Karpas-422 (cell line): ENCODE results near the gene DEAF1. TPM values are rescaled to one million over a fixed set of nuclear protein-coding genes. Genes with fewer than 3 reads are reported as not detected.

Experiments used
- DNase-seq: peaks from one replicate; pipeline ENCODE4 v3.0.0-alpha.2; 2015
- H2AFZ ChIP-seq: fragments of 200-600 bp; sonication (generic); 2 replicates; pipeline ENCODE4 v1.6.1; 2014; ENCODE audit warnings: antibody characterized with exemption, low read length, mixed read lengths
- H3K27ac ChIP-seq: fragments of 200-600 bp; sonication (generic); 2 replicates; pipeline ENCODE4 v1.5.1; 2014; ENCODE audit warnings: mild to moderate bottlenecking, low read length, moderate library complexity
- H3K27me3 ChIP-seq: fragments of 200-600 bp; sonication (generic); 2 replicates; pipeline ENCODE4 v1.6.1; 2014; ENCODE audit warnings: low read length, mixed read lengths
- H3K36me3 ChIP-seq: fragments of 200-600 bp; sonication (generic); 2 replicates; pipeline ENCODE4 v1.6.1; 2014; ENCODE audit warnings: low read length, mixed read lengths; ENCODE audit not compliant: insufficient read depth
- H3K4me1 ChIP-seq: fragments of 200-600 bp; sonication (generic); 2 replicates; pipeline ENCODE4 v1.6.1; 2014; ENCODE audit warnings: mild to moderate bottlenecking, low read length, mixed read lengths
- H3K4me2 ChIP-seq: fragments of 200-600 bp; sonication (generic); 2 replicates; pipeline ENCODE4 v1.6.1; 2014; ENCODE audit warnings: low read length, low read depth, mild to moderate bottlenecking; ENCODE audit not compliant: poor library complexity, severe bottlenecking
- H3K4me3 ChIP-seq: fragments of 200-600 bp; sonication (generic); 2 replicates; pipeline ENCODE4 v1.5.1; 2014; ENCODE audit warnings: mild to moderate bottlenecking, antibody characterized with exemption, low read length, mixed read lengths
- H3K79me2 ChIP-seq: fragments of 200-600 bp; sonication (generic); 2 replicates; pipeline ENCODE4 v1.6.1; 2014; ENCODE audit warnings: mild to moderate bottlenecking, low read length, mixed read lengths
- H3K9ac ChIP-seq: fragments of 200-600 bp; sonication (generic); 2 replicates; pipeline ENCODE4 v1.6.0; 2014; ENCODE audit warnings: low read length
- H3K9me2 ChIP-seq: fragments of 200-600 bp; sonication (generic), shearing (Covaris generic); replicated peaks from 2 replicates; pipeline ENCODE4 v1.6.0; 2014; ENCODE audit warnings: mild to moderate bottlenecking, low read length, moderate library complexity; ENCODE audit not compliant: insufficient read depth
- H3K9me3 ChIP-seq: fragments of 300-700, 200-600 bp; sonication (generic); 2 replicates; pipeline ENCODE4 v1.6.1; 2014; ENCODE audit warnings: low read length, mixed read lengths
- H4K20me1 ChIP-seq: fragments of 200-600 bp; sonication (generic); 2 replicates; pipeline ENCODE4 v1.6.1; 2014; ENCODE audit warnings: mild to moderate bottlenecking, antibody characterized with exemption, low read length, low read depth; ENCODE audit not compliant: insufficient read depth
- total RNA-seq: library from RNA; depleted of rRNA; stranded (reverse); fragments of >200 nt; shearing (Covaris generic); gene quantifications from 2 replicates; pipeline ENCODE4 v1.2.3, GENCODE V29; 2014; ENCODE audit warnings: low replicate concordance

Gene DEAF1
- total RNA-seq, 1 experiment from 2014 or later = 35.9 TPM

- H3K9me2 ChIP-seq = no peaks in the 10 kb centered on the region
- no peaks in the 10 kb centered on the region for H3K27me3 ChIP-seq
- no peak overlapping the region for H2AFZ ChIP-seq
- no peak for DNase-seq
- no peaks in the 10 kb centered on the region; the same call in 1 of the 2 replicates for H3K36me3 ChIP-seq
- H3K4me2 ChIP-seq = no peak overlapping the region
- no peak overlapping the region for H3K9ac ChIP-seq
- no peak overlapping the region for H3K27ac ChIP-seq
- H3K9me3 ChIP-seq = no peaks in the 10 kb centered on the region
- H3K4me3 ChIP-seq = no peak overlapping the region
- peaks cover 27% of the 10 kb centered on the region; the same call in 1 of the 2 replicates for H4K20me1 ChIP-seq
- H3K79me2 ChIP-seq = no peaks in the 10 kb centered on the region
- peaks cover 23% of the 10 kb centered on the region for H3K4me1 ChIP-seq
Observed at GRCh38 chr11:611001-611996, 83.7 kb downstream of the DEAF1 start.

GRCh38 chr11:610146-610801, 84.7 kb downstream of the DEAF1 start:
- Histone ChIP-seq H3K4me1 (peaks cover 17% of the 10 kb centered on the region), H3K9ac (no peak overlapping the region), H4K20me1 (peaks cover 25% of the 10 kb centered on the region; the same call in 1 of the 2 replicates), H3K4me3 (no peak overlapping the region), H3K36me3 (peaks cover under 1% of the 10 kb centered on the region; the same call in 1 of the 2 replicates), H2AFZ (no peak overlapping the region), H3K9me2 (no peaks in the 10 kb centered on the region), H3K27me3 (no peaks in the 10 kb centered on the region), H3K27ac (no peak overlapping the region), H3K4me2 (no peak overlapping the region), H3K79me2 (no peaks in the 10 kb centered on the region), H3K9me3 (no peaks in the 10 kb centered on the region)
- no peak for DNase-seq

GRCh38 chr11:609341-609811, 85.6 kb downstream of the DEAF1 start:
- H3K79me2 ChIP-seq = no peaks in the 10 kb centered on the region
- H3K9me2 ChIP-seq = no peaks in the 10 kb centered on the region
- no peak overlapping the region for H3K27ac ChIP-seq
- H3K4me2 ChIP-seq = no peak overlapping the region
- peaks cover 6% of the 10 kb centered on the region; the same call in 1 of the 2 replicates for H3K36me3 ChIP-seq
- H4K20me1 ChIP-seq = peaks cover 20% of the 10 kb centered on the region; the same call in 1 of the 2 replicates
- H3K4me1 ChIP-seq = peaks cover 8% of the 10 kb centered on the region
- no peaks in the 10 kb centered on the region for H3K27me3 ChIP-seq
- no peak overlapping the region for H3K9ac ChIP-seq
- H3K4me3 ChIP-seq = no peak overlapping the region
- DNase-seq = no peak
- no peaks in the 10 kb centered on the region for H3K9me3 ChIP-seq
- no peak overlapping the region for H2AFZ ChIP-seq

GRCh38 chr11:608791-609251, 86.2 kb downstream of the DEAF1 start:
- Histone ChIP-seq H3K4me2 (no peak overlapping the region), H3K9me3 (no peaks in the 10 kb centered on the region), H3K36me3 (peaks cover 6% of the 10 kb centered on the region; the same call in 1 of the 2 replicates), H4K20me1 (peaks cover 16% of the 10 kb centered on the region; the same call in 1 of the 2 replicates), H3K27me3 (no peaks in the 10 kb centered on the region), H3K4me1 (peaks cover 3% of the 10 kb centered on the region), H3K27ac (no peak overlapping the region), H3K79me2 (no peaks in the 10 kb centered on the region), H2AFZ (no peak overlapping the region), H3K9me2 (no peaks in the 10 kb centered on the region), H3K4me3 (no peak overlapping the region), H3K9ac (no peak overlapping the region)
- no peak for DNase-seq

GRCh38 chr11:607971-608659, 86.9 kb downstream of the DEAF1 start:
- Histone ChIP-seq H3K4me2 (no peak overlapping the region), H3K9me3 (no peaks in the 10 kb centered on the region), H2AFZ (no peak overlapping the region), H4K20me1 (peaks cover 11% of the 10 kb centered on the region; the same call in 1 of the 2 replicates), H3K36me3 (peaks cover 6% of the 10 kb centered on the region; the same call in 1 of the 2 replicates), H3K27ac (no peak overlapping the region), H3K4me1 (no peaks in the 10 kb centered on the region), H3K9me2 (no peaks in the 10 kb centered on the region), H3K27me3 (no peaks in the 10 kb centered on the region), H3K4me3 (no peak overlapping the region), H3K9ac (no peak overlapping the region), H3K79me2 (no peaks in the 10 kb centered on the region)
- DNase-seq = no peak

GRCh38 chr11:607020-607780, 87.8 kb downstream of the DEAF1 start:
- Histone ChIP-seq H3K4me3 (no peak overlapping the region), H3K4me2 (no peak overlapping the region), H3K36me3 (peaks cover 6% of the 10 kb centered on the region; the same call in 1 of the 2 replicates), H3K9ac (no peak overlapping the region), H3K9me3 (no peaks in the 10 kb centered on the region), H2AFZ (no peak overlapping the region), H3K79me2 (no peaks in the 10 kb centered on the region), H4K20me1 (peaks cover 4% of the 10 kb centered on the region; the same call in 1 of the 2 replicates), H3K27ac (no peak overlapping the region), H3K27me3 (no peaks in the 10 kb centered on the region), H3K4me1 (no peaks in the 10 kb centered on the region), H3K9me2 (no peaks in the 10 kb centered on the region)
- DNase-seq = no peak

- Histone ChIP-seq H3K4me3 (no peak overlapping the region), H3K27ac (no peak overlapping the region), H3K9me3 (no peaks in the 10 kb centered on the region), H3K36me3 (peaks cover 9% of the 10 kb centered on the region; the same call in 1 of the 2 replicates), H3K79me2 (no peaks in the 10 kb centered on the region), H3K4me2 (no peak overlapping the region), H3K4me1 (no peaks in the 10 kb centered on the region), H4K20me1 (no peaks in the 10 kb centered on the region; the same call in 1 of the 2 replicates), H3K9ac (no peak overlapping the region), H2AFZ (no peak overlapping the region), H3K27me3 (no peaks in the 10 kb centered on the region), H3K9me2 (no peaks in the 10 kb centered on the region)
- DNase-seq = no peak
Observed at GRCh38 chr11:606245-606644, 88.8 kb downstream of the DEAF1 start.
